Ammon's horn (tissue), 1 donor: ENCODE data around the gene GLMN.
A peak's percentile ranks its signal among the peaks of the same experiment; 100 is the strongest.

Experiments used
- DNase-seq: peaks from one replicate; pipeline ENCODE4 v3.0.0-alpha.2; 2016; ENCODE audit warnings: low spot score

The GLMN gene

GRCh38 chr1:92298573-92299476, at the start of gene GLMN, which contains the start of gene RPAP2:
GLMN (minus strand) TSS chr1:92298987; CDS start chr1:92297999, 988 bp downstream.
RPAP2 (plus strand) TSS chr1:92299059; CDS start chr1:92299074, 15 bp downstream.
- peak; percentile 91 for DNase-seq

GRCh38 chr1:92346866-92347640, 48.3 kb upstream of the GLMN start:
- no peak for DNase-seq

- no peak for DNase-seq
These were observed 44.3 kb upstream of the GLMN start for GRCh38 chr1:92343061-92343460.

- no peak for DNase-seq
These were observed 43.6 kb upstream of the GLMN start for GRCh38 chr1:92342401-92342800.

- no peak for DNase-seq
These were observed 41.4 kb upstream of the GLMN start for GRCh38 chr1:92340154-92340553.

GRCh38 chr1:92333668-92334067, 34.9 kb upstream of the GLMN start:
- DNase-seq = no peak

GRCh38 chr1:92329347-92330129, 30.8 kb upstream of the GLMN start:
- no peak for DNase-seq

- no peak for DNase-seq
These were observed 29.0 kb upstream of the GLMN start for GRCh38 chr1:92327794-92328193.

- DNase-seq = no peak
These were observed 27.9 kb upstream of the GLMN start for GRCh38 chr1:92326681-92327080.

GRCh38 chr1:92324784-92325183, 26.0 kb upstream of the GLMN start:
- no peak for DNase-seq

- DNase-seq = no peak
These were observed 25.0 kb upstream of the GLMN start for GRCh38 chr1:92323473-92324453.

- DNase-seq = no peak
These were observed 19.2 kb upstream of the GLMN start for GRCh38 chr1:92317836-92318493.

- DNase-seq = no peak
These were observed 17.2 kb upstream of the GLMN start for GRCh38 chr1:92315766-92316599.

- DNase-seq = no peak
These were observed 15.2 kb upstream of the GLMN start for GRCh38 chr1:92314024-92314423.

- DNase-seq = no peak
These were observed 11.4 kb upstream of the GLMN start for GRCh38 chr1:92310185-92310597.

GRCh38 chr1:92307980-92308379, 9.2 kb upstream of the GLMN start:
- no peak for DNase-seq

GRCh38 chr1:92306020-92306419, 7.2 kb upstream of the GLMN start:
- DNase-seq = no peak

GRCh38 chr1:92301021-92301420, 2.2 kb upstream of the GLMN start:
- no peak for DNase-seq

- peak; percentile 7 for DNase-seq
These were observed 827 bp upstream of the GLMN start for GRCh38 chr1:92299477-92300150.
